NT2/D1 (cell line): ENCODE results near the gene TMEM243.

Experiments used
- YY1 ChIP-seq: IDR thresholded peaks from 2 replicates; pipeline ENCODE4 v1.6.1; 2011; ENCODE audit not compliant: insufficient read length, insufficient read depth
- ZNF274 ChIP-seq: IDR thresholded peaks from 2 replicates; pipeline ENCODE4 v1.6.1; 2011; ENCODE audit warnings: mild to moderate bottlenecking, low read depth, low read length

GRCh38 chr7:87178320-87178719 is 41.2 kb downstream of the TMEM243 start:
- TF ChIP-seq ZNF274: no peak
- TF ChIP-seq YY1: no peak
